HFF-Myc (cell line): Measurements from ENCODE around the gene CREM.

ENCODE experiments used
- DNase-seq: peaks from one replicate; pipeline ENCODE4 v3.0.0-alpha.2; 2011; ENCODE audit warnings: low read depth; ENCODE audit errors: extremely low read depth
- H3K4me3 ChIP-seq: replicated peaks from 2 replicates; pipeline ENCODE4 v1.5.1; 2011; ENCODE audit warnings: low read depth, mild to moderate bottlenecking, control low read depth, low read length
- TF ChIP-seq, protein P1 (sequence below): IDR thresholded peaks from 2 replicates; pipeline ENCODE4 v1.5.1; 2012; ENCODE audit warnings: mild to moderate bottlenecking, low read depth, low read length, control low read depth; ENCODE audit errors: missing control alignments

The CREM gene

GRCh38 chr10:35091994-35092790 is 34.5 kb upstream of the CREM start:
- no peak for DNase-seq
- no peak overlapping the region for H3K4me3 ChIP-seq
- TF ChIP-seq, protein P1, sequence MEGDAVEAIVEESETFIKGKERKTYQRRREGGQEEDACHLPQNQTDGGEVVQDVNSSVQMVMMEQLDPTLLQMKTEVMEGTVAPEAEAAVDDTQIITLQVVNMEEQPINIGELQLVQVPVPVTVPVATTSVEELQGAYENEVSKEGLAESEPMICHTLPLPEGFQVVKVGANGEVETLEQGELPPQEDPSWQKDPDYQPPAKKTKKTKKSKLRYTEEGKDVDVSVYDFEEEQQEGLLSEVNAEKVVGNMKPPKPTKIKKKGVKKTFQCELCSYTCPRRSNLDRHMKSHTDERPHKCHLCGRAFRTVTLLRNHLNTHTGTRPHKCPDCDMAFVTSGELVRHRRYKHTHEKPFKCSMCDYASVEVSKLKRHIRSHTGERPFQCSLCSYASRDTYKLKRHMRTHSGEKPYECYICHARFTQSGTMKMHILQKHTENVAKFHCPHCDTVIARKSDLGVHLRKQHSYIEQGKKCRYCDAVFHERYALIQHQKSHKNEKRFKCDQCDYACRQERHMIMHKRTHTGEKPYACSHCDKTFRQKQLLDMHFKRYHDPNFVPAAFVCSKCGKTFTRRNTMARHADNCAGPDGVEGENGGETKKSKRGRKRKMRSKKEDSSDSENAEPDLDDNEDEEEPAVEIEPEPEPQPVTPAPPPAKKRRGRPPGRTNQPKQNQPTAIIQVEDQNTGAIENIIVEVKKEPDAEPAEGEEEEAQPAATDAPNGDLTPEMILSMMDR = no peak

- TF ChIP-seq, protein P1 = no peak
- H3K4me3 ChIP-seq = no peak overlapping the region
- no peak for DNase-seq
These were observed 33.8 kb upstream of the CREM start for GRCh38 chr10:35092851-35093250.

- no peak for DNase-seq
- no peak overlapping the region for H3K4me3 ChIP-seq
- TF ChIP-seq, protein P1 = no peak
These were observed 30.3 kb upstream of the CREM start for GRCh38 chr10:35096312-35096711.

- H3K4me3 ChIP-seq = no peak overlapping the region
- TF ChIP-seq, protein P1 = no peak
- DNase-seq = no peak
These were observed 29.1 kb upstream of the CREM start for GRCh38 chr10:35097510-35097909.

GRCh38 chr10:35103882-35104281 is 22.8 kb upstream of the CREM start:
- H3K4me3 ChIP-seq = no peak overlapping the region
- no peak for DNase-seq
- TF ChIP-seq, protein P1 = no peak

DNA sequence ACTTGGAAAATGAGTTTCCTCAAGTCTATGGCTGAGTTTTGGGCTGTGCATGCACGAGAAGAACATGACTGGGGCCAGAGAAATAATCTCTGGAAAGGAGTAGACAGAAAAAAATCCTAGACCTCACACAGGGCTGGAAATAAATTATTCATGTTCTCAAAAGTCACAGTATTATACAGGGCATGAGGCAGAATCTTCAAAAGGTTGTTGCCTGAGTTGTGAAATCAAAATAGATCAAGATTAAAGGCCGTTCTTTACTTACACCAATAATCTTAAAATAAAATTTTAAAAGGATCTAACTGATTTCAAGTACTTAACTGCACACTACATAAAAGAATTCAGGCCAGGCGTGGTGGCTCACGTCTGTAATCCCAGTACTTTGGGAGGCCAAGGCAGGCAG is 14.1 kb upstream of the CREM start:
- no peak overlapping the region for H3K4me3 ChIP-seq
- TF ChIP-seq, protein P1 = no peak
- no peak for DNase-seq
